Gastrocnemius medialis (tissue), 4 donors: ENCODE measurements around the gene MRPL47. TPM values are rescaled to one million over a fixed set of nuclear protein-coding genes. Genes with fewer than 3 reads are reported as not detected.

Experiments
- ATAC-seq, 2 donors: fragments of 150-250 bp; one replicate each; pipeline ENCODE4 v1.9.1; 2016
- DNase-seq, 2 donors: peaks; one replicate each; pipeline ENCODE4 v3.0.0-alpha.2; 2019
- H3K27ac ChIP-seq, 4 donors: fragments of 200-600 bp; sonication (generic); 1 replicate in 1 of 4; 2 replicates in 3 of 4; pipeline ENCODE4 v1.5.1; 2016 to 2018; ENCODE audit warnings: mild to moderate bottlenecking in 2 of 4, moderate library complexity in 1 of 4
- H3K27me3 ChIP-seq, 3 donors: fragments of 200-600 bp; sonication (generic) in 2 of 3; 1 replicate in 1 of 3; 2 replicates in 2 of 3; pipeline versions ENCODE4 v1.5.1 to v1.6.0; 2016 to 2019; ENCODE audit warnings: mild to moderate bottlenecking in 1 of 3, moderate library complexity in 1 of 3
- H3K36me3 ChIP-seq, 2 donors: fragments of 200-600 bp; sonication (generic) in 1 of 2; one replicate each; pipeline ENCODE4 v1.5.1; 2017 to 2018
- H3K4me1 ChIP-seq, 2 donors: fragments of 200-600 bp; sonication (generic) in 1 of 2; one replicate each; pipeline ENCODE4 v1.5.1; 2016 to 2017; ENCODE audit warnings: mild to moderate bottlenecking in 2 of 2
- H3K4me3 ChIP-seq, 4 donors: fragments of 200-600 bp; sonication (generic) in 3 of 4; 1 replicate in 1 of 4; 2 replicates in 3 of 4; pipeline ENCODE4 v1.5.1; 2016 to 2019; ENCODE audit warnings: mild to moderate bottlenecking in 2 of 4
- H3K9me3 ChIP-seq, 3 donors: fragments of 200-600 bp; sonication (generic) in 2 of 3; 1 replicate in 1 of 3; 2 replicates in 2 of 3; pipeline ENCODE4 v1.5.1; 2016 to 2019
- CTCF ChIP-seq, 5 experiments: fragments of 450-650 bp in 3 of 5; fragments of 200-600 bp in 2 of 5; sonication (generic) in 2 of 5; IDR thresholded peaks in 4 of 5; conservative IDR thresholded peaks in 1 of 5; 1 replicate in 4 of 5; 2 replicates in 1 of 5; pipeline ENCODE4 v1.5.1; 2016 to 2019; ENCODE audit warnings: antibody characterized with exemption in 5 of 5, mild to moderate bottlenecking in 3 of 5, moderate library complexity in 3 of 5
- POLR2A ChIP-seq, 2 donors: fragments of 450-650 bp; IDR thresholded peaks; one replicate each; pipeline ENCODE4 v1.6.1; 2017; ENCODE audit warnings: antibody characterized with exemption in 2 of 2, mild to moderate bottlenecking in 2 of 2, moderate library complexity in 2 of 2
- in situ Hi-C, 4 donors: fragments of 200-750 bp; cut with MboI; loops; one replicate each; pipeline versions ENCODE4 v1.15.0 to v1.8.0; 2017; ENCODE audit warnings: low sequenced_read_pairs in 4 of 4
- intact Hi-C: fragments of 100-400 bp; cut with DNase I; formaldehyde crosslinking; loops from one replicate; pipeline ENCODE4 v1.15.1; 2023; ENCODE audit warnings: low total_unique reads
- total RNA-seq, 4 donors: library from RNA; depleted of rRNA; stranded (reverse); fragments of >200 nt; gene quantifications; one replicate each; pipeline versions ENCODE4 v1.1.0 to v1.2.3, GENCODE V29; 2016

Gene MRPL47
- total RNA-seq, 4 donors from 2014 or later = 34.9 to 74.0 (median 41.2) TPM

GRCh38 chr3:179590669-179591068 lies 13.8 kb downstream of the MRPL47 start:
- intact Hi-C loops = no loop called here
- DNase-seq = no peak
- Histone ChIP-seq H3K4me1 (no peaks in the 10 kb centered on the region), H3K27ac (no peak overlapping the region), H3K36me3 (peaks cover 0 to 88% of the 10 kb centered on the region in 2 donors), H3K27me3 (no peaks in the 10 kb centered on the region), H3K4me3 (no peak overlapping the region), H3K9me3 (no peaks in the 10 kb centered on the region)
- TF ChIP-seq POLR2A (IDR thresholded peaks at IDR 0.05) (no peak), CTCF (IDR thresholded peaks at IDR 0.05 in 4 of 5, conservative IDR thresholded peaks at IDR 0.05 in 1 of 5) (no peak)
- no peak for ATAC-seq
- in situ Hi-C loops = no loop called here

GRCh38 chr3:179589143-179589542 lies 15.3 kb downstream of the MRPL47 start:
- ATAC-seq = no peak
- TF ChIP-seq CTCF (IDR thresholded peaks at IDR 0.05 in 4 of 5, conservative IDR thresholded peaks at IDR 0.05 in 1 of 5) = no peak
- no peak for TF ChIP-seq POLR2A (IDR thresholded peaks at IDR 0.05)
- Histone ChIP-seq H3K4me3 (no peak overlapping the region), H3K27ac (no peak overlapping the region), H3K36me3 (peaks cover 0 to 88% of the 10 kb centered on the region in 2 donors), H3K4me1 (no peaks in the 10 kb centered on the region), H3K27me3 (no peaks in the 10 kb centered on the region), H3K9me3 (no peaks in the 10 kb centered on the region)
- intact Hi-C loops (no loop called here), in situ Hi-C loops (no loop called here)
- no peak for DNase-seq

- Histone ChIP-seq H3K4me3 (no peak overlapping the region), H3K36me3 (peaks cover 0 to 63% of the 10 kb centered on the region in 2 donors), H3K9me3 (no peaks in the 10 kb centered on the region), H3K4me1 (no peaks in the 10 kb centered on the region), H3K27me3 (no peaks in the 10 kb centered on the region), H3K27ac (no peak overlapping the region)
- ATAC-seq = no peak
- in situ Hi-C loops = no loop called here
- TF ChIP-seq CTCF (IDR thresholded peaks at IDR 0.05 in 4 of 5, conservative IDR thresholded peaks at IDR 0.05 in 1 of 5) (no peak), POLR2A (IDR thresholded peaks at IDR 0.05) (no peak)
- DNase-seq = no peak
- intact Hi-C loops = no loop called here
These were observed 23.4 kb downstream of the MRPL47 start for GRCh38 chr3:179580992-179581391.

GRCh38 chr3:179565496-179565895 lies 38.9 kb downstream of the MRPL47 start:
- no peak for DNase-seq
- TF ChIP-seq POLR2A (IDR thresholded peaks at IDR 0.05) (no peak), CTCF (IDR thresholded peaks at IDR 0.05 in 4 of 5, conservative IDR thresholded peaks at IDR 0.05 in 1 of 5) (no peak)
- intact Hi-C loops = loop anchor here (10.0 kb wide), 1 partner anchor 551 kb away; no protein-coding TSS in a partner anchor
- no peaks in the 10 kb centered on the region for H3K27me3 ChIP-seq
- in situ Hi-C loops = loop anchor here in 3 of 4 donors (10.0 to 25.0 kb wide), 5 partner anchors 221 to 553 kb away; partner anchors contain the start of genes MFN1 (in 2 of the 3), PIK3CA (in 1 of the 3) and ZNF639 (in 1 of the 3)
- H3K4me3 ChIP-seq = no peak overlapping the region
- peaks cover 8 to 12% of the 10 kb centered on the region in 2 donors for H3K4me1 ChIP-seq
- no peak for ATAC-seq
- H3K27ac ChIP-seq = no peak overlapping the region
- H3K9me3 ChIP-seq = no peaks in the 10 kb centered on the region
- peaks cover 0 to 6% of the 10 kb centered on the region in 2 donors for H3K36me3 ChIP-seq
